HS-5 (cell line): ENCODE measurements around the gene C6orf136.

Source experiments
- DNase-seq: peaks from one replicate; pipeline ENCODE4 v3.0.0-alpha.2; 2012; ENCODE audit warnings: low read depth

C6orf136 gene

GRCh38 chr6:30615958-30616810 is 30.7 kb upstream of the C6orf136 start:
- no peak for DNase-seq

GRCh38 chr6:30616811-30617564 is 29.9 kb upstream of the C6orf136 start, which contains the start of gene PPP1R10:
Gene PPP1R10, minus strand, starts transcription at chr6:30617243. Its CDS starts 7,299 bp downstream, at chr6:30609944.
- peak; percentile 100 for DNase-seq

DNA sequence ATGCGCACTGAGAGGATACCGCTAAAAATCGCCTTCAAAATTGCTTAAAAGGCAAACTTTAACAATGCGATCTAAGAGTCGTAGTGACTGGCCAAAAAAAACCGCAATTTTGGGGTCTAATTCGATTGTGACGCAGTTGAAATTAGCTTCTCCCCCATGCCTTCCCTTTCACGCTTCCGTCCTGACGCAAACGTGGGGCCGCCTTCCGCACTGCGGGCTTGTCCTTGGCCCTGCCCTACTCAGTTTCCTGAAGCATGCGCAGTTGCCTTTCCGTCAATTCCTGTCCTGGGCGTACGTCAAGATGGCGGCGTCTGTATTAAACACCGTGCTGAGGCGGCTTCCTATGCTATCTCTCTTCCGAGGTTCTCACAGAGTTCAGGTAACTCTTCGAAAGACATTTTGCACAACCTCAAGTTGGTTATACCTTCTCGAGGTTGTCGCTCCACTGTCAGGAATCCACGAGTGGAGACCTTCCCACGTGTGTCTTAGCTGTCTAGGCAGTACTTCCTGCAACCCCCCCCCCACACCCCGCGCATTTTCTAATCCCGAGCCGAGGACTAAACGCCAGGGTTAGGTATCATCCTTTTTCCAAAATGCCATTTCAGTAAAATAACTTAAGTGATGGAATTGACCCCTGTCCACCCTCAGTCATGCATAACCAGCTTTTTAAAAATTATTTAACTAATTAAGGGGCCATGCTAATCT is 29.2 kb upstream of the C6orf136 start, which contains the start of gene MRPS18B:
MRPS18B (plus strand) TSS at position 276 of the 705 bp plus-strand sequence; CDS start at position 302, 26 bp downstream.
- peak; percentile 98 for DNase-seq

- DNase-seq, result no peak
These were observed 28.6 kb upstream of the C6orf136 start for GRCh38 chr6:30618270-30618797.

- DNase-seq, result no peak
These were observed 27.4 kb upstream of the C6orf136 start for GRCh38 chr6:30619561-30619960.

DNA sequence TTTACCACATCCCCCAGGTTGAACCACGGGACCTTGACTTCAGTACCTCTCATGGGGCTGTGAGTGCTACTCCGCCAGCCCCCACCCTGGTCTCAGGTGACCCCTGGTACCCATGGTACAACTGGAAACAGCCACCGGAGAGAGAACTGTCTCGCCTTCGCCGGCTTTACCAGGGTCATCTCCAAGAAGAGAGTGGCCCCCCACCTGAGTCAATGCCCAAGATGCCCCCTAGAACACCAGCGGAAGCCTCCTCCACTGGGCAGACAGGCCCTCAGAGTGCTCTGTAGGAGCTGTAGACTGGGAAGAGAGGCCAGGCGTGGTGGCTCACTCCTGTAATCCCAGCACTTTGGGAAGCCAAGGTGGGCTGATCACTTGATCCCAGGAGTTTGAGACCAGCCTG is 21.4 kb upstream of the C6orf136 start:
- DNase-seq, result no peak

DNA sequence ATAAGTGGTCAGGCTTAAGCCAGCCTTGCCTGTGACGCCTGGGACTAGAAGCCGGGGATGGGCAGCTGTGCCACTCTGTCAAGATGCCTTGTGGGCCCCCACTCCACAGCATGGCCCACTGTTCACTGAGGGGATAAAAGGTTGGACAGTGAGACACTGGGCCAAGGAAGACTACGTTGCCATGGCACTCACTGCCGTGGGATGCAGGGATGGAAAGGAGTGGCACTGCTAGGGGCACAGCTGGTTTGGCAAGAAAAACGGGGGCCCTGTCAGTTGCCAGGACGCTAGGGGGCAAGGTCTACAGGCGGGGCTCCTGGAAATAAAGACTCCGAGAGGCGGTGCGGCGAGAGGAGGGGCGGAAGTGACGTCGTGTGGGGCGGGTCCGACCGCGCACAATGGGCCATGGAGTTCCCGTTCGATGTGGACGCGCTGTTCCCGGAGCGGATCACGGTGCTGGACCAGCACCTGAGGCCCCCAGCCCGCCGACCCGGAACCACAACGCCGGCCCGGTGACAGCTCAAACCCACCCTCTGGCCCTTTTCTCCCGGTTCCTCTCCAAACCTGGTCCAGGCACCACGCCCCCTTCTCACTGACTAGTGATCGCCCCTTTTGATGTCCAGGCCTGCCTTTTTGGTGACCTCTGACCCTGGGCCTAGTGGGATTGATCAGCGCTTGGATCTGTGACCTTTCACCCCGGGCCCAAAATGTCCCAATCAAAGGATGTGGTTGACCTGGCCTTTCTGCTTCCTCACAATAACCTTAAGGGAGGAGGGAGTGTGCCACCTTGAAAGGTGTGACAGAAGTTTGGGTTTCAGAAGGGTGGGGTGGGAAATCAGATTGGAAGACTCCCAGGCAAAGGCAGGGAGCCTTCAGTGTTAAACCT is 20.2 kb upstream of the C6orf136 start, which contains the start of gene ATAT1:
ATAT1 (plus strand) TSS at position 391 of the 883 bp plus-strand sequence.
- DNase-seq, result no peak

DNA sequence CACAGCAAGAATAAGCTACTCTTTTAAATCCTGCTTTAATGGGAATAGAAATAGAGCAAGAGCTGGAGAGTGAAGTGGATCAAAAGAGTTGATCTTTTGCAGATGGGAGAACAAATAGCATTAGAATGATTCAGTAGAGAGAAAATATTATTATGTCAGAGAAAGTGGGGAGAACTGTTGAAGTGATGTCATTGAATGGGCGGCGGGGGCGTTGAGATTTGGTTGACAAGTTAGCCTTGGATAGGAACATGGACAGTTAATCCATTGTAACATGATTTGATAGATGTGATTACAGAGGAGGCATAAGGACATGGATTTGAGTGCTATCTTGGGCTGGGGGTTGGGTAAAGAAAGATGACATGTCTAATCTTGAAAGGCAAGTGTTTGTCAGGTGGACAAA is 11.1 kb upstream of the C6orf136 start:
- DNase-seq, result no peak

DNA sequence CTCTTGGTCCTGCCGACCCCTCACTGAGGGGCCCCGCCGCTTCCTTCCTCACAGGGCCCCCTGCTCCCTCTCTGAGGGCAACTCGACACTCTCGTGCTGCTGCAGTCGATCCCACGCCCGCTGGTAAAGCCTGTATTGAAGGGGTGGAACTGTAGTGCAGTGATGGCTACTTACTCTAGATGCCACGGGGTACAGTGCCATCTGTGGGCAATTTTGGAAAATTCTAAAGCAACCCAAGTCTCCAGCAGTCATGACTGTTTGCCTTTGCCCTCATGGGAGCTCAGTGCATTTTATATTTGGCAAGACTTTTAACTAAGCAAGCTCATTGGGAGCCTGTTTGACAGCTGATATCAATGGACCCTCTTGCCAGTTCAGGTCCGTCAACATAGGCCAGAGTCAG is 6.5 kb upstream of the C6orf136 start:
- DNase-seq, result no peak

- DNase-seq, result no peak
These were observed 5.9 kb upstream of the C6orf136 start for GRCh38 chr6:30641048-30641447.

GRCh38 chr6:30643656-30644055 is 3.3 kb upstream of the C6orf136 start:
- DNase-seq, result no peak

GRCh38 chr6:30644769-30645168 is 2.2 kb upstream of the C6orf136 start:
- DNase-seq, result no peak

DNA sequence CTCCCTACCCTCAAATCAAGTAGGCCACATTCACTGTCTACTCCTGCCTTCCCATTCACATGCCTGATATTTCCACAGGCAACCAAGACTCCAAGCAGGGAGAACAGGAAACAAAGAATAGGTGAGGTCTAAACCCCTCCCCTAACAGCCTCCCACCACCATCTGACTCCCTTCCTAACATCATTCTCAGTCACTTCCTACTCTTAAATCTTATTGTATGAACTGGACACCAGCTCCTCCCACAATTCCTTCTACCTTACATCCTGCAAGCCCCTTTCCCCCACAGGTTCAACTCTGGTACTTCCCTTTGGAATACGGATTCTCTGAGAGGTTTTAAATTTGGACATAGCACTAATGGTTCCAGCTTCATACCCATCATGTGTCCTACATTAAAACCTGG is 944 bp upstream of the C6orf136 start:
- DNase-seq, result no peak

DNA sequence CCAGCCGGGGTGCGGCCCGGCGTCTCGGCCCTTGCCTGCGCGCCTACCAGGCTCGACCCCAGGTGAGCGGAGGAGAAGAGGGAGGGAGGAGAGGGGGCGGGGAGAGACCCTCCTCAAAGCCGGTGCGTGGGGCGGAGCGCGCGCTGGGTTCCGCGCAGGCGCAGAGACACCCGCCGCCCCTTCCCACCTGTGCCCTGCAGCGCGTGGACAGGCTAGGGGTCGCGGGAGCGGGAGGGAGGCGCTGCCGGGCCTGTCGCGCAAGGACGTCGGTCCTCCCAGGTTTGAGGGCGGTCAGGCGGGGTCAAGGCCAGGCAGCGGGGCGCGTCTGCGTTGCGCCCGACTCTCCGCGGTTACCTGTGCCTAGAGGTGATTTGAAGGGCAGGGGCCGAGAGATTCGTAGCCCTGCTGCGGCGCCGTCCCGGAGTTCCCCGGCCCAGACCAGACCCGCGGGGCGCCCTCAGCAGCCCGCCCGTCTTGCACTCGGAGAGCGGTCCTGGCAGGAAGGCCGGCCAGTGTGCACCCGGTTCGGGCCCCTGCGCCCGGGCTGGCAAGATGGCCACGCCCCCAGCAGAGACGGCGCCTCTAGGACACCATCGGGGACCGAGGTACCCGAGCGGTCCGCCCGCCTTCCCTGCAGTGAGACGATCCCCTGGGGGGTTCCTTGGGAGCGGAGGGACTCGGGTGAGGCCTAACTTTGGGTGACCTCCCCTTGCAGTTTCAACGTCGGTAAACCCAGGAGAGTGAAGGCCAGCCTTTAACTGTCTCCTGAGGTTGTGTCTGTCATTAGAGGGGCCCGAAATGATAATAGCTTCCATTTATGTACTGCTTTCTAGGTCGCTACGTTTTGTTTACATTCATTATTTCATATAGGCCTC is 546 bp downstream of the C6orf136 start:
- DNase-seq, result peak; percentile 14

DNA sequence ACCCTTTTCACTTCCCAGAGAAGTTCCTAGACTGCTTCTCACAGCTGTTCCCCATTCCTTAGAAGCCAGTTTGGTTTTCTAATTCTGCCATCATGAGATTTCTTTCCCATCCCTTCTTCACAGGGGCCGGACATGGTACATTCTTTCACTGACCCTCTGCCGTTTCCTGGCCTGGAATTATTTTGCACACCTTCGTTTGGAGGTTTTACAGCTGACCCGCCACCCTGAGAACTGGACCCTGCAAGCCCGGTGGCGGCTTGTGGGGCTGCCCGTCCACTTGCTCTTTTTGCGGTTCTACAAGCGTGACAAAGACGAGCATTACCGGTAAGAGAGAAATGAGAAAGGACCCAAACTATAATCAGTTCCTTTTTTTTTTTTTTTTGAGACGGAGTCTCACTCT is 4.2 kb downstream of the C6orf136 start:
- DNase-seq, result no peak

- no peak for DNase-seq
These were observed 8.1 kb downstream of the C6orf136 start for GRCh38 chr6:30654798-30655742.

GRCh38 chr6:30655743-30656094 is 8.8 kb downstream of the C6orf136 start:
- no peak for DNase-seq

DNA sequence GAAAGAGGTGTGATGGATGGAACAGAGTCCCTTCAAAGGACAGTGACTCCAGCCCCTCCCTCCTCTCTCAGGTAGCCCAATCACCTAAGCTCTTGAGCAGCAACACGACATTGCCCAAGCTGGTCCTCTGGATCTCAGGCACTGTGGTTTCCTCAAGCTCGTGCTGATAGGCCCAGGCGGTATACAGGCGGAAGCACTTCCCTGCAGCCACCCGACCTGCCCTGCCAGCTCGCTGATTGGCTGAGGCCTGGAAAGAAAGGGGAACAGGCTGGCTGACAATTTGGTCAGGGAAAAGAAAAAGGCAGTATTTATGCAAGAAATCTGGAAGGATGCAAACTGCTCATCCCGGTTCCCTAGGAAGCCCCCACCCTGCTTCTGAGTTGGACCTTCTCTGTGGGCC is 9.6 kb downstream of the C6orf136 start:
- no peak for DNase-seq

GRCh38 chr6:30657454-30657853 is 10.5 kb downstream of the C6orf136 start:
- no peak for DNase-seq
